Putamen (tissue), 1 donor: ENCODE measurements around the gene PTPA.

Experiments used
- DNase-seq: peaks from one replicate; pipeline ENCODE4 v3.0.0-alpha.2; 2016; ENCODE audit warnings: low spot score

Gene PTPA

DNA sequence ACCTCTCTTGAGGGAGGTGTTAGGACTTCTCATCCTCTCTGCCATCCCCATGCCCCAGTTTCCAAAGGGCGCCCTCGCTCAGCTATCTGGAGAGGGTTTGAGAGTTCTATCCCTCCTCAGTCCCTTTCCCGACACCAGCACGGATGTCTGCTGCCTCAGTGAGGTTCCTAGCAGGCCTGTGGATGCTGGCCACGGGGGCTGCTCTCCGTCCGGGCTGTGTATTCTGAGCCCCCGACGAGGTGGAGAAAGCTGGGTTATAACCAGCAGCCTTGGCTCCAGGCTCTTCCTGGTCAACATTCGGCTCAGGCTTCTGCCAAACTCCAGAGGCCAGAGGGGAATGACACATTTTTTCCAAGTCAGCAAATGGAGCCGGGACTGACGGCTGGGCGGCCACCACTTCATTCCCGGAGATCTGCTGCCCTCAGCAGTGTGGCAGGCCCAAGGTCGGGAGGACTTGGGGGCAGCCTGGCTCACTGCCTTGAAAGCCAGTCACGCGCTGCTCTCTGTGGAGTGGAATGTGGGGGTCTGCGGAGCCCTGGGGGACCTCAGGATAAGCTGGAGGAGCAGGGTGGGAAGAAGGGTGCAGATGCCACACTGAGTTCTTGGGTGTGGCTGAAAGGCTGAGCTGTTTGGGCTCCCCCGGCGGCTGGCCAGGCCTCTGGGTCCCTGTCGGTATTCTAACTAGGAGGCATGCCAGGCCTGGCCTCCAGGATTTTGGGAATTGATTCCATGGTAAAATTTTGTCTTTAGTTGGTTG is 27.4 kb downstream of the PTPA start:
- no peak for DNase-seq

DNA sequence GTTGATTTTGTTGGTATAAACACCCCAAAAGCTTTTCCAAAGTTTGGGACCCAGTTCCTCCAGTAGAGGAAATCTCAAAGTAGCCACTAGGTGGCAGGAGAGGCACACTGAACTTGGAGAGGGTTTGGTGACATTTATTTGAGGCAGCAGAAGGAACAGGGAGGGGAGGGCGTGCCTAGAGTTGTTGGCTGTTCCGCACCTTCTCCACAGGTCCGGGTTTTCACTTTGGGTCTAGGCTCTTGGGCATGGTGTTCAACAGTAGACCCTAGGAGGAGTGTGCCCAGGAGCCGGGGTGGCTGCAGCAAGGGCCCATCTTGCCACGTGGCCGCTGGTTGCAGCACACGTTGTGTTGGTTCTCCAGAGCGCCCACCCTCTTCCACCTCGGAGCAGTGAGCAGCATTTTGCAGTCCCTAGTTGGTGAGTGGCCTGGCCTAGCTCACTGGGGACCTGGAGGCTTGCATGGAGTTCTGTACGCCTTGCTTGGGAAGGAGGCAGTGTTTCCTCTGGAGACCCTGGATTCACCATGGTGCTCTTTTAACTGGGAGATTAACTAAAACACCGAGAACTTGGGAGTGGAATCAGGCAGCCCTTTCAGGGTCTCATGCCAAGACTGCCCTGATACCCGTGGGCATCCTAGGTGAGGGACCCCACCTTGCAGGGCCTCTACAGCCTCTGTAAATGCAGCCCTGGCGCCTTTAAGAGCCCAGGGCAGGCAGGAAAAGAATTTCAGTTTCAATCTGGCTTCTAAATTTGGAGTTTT is 28.2 kb downstream of the PTPA start:
- peak; percentile 88 for DNase-seq

DNA sequence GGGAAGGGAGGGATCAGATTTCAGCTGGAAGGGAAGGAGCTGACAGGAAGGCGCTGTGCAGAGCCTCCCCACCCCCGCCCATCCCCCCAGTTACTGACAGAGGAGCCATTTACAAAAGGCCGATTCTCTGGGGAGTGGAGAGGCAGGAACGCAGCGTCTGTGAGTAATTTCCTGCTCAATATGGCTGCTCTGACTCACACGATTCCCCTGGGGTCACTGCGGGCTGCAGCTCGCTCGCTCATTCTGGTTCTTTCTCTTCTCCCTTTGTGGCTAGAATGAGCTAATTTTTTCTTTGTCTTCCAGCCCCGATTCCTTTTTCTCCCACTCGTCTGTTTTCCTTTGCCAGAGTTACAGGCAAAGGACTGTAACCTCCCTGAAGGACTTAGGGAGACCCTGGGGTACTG is 28.8 kb downstream of the PTPA start:
- peak; percentile 96 for DNase-seq

DNA sequence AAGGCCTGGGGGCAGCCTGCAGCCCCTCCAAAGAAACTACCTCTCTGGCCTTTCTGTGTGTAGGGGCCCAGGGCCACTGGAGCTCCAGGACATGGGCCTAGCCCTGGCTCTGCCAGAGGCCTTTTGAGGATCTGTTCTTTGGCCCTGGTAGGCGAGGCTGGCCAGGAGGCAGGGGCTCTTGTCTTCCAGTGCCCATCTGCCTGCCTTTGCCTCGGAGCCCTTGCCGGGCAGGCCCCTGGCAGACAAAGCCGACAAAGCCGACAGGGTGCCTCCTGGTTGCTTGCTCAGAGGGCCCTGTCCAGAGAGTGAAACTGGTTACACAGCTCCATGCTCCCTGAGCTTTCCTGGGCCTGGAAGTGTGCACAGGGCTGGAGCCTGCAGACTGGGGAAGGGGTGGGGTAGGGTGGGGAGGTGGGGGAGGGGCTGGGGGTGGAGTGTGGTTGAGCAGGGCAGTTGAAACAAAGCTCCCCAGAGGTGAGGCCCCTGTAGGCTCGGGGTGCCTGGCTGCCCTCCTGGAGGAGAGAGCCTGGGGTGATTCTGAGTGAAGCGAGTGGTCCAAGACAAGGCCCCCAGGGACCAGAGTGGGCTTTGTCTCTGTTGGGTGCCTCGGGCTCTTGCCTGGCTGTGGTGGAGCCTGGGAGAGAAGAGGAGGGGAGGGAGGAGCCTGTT is 29.3 kb downstream of the PTPA start:
- peak; percentile 48 for DNase-seq

DNA sequence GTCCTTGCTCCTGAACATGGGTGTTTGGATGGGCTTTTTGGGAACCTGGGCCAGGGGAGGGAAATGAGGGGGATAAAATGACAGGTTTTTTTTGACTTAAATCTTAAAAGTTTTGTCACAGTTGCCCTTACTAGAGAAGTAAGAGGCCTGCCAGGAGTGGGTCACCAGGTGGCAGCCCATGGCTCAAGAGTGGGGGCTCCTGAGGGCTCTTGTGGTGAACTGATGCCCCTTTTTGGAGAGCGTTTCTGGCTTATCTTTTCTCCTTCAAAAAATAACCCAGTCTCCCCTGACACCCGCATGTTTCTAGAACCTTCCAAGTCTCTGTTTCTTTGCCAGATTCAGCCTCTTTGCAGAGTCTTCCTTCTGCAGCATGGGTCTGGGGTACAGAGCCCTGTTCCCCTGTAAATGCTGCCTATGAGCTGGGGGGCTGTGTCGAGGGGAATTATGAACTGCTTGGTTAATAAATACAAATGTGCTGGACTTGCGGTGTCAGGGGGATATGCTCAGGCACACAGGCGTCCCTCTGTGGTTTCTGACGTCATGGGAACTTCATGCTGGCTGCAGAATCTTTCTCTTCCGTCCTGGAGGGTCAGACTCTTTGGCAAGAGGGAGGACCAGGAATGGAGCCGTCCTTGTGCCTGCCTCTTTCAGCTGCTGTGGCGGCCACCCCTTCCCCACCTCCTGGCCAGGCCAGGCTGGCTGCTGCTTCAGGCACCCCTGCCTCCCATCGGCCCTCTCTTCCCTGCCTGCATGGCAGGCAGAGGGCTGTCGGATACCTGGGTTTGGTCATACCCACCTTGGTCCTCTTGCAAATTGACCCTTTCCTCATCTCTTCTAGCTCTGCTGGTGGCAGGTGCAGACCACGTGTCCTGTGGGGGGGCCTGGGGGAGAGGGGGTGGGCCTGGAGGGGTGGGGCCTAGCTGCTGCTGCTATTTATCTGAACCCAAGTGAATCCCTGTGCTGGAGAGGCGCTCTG is 30.1 kb downstream of the PTPA start:
- peak; percentile 71 for DNase-seq

DNA sequence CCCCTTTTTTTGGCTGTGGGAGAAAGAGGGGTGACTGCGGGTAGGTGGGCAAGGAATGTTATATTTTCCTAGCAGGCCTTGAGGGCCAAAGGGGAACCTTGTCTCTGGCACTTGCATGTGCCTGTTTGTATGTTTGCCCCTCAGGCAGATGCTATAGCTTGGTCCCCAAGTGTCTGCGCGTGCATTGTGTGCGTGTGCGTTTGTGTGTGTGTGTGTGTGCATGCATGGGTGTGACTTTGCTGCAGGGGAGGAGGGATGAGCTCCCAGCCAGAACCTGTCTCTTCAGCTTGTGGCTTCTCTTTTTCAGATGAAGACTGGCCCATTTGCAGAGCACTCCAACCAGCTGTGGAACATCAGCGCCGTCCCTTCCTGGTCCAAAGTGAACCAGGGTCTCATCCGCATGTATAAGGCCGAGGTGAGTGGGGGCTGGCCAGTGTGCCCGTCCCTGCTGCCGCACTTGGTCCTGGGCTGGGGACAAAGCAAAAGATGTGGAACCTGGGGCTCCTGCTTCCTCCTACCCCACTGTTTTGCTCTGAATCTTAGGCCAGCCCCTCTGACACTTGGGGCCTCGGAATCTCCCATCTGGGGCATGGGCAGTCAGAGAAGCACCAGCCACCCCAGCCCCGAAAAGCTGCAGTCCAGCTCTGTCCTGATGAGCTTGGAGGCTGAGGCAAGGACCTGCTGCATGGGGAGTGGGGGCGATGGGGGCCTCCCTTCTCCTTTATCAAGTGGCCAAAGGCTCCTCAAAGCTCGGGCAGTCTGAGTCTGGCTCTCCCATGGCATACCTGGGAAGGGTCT is 31.1 kb downstream of the PTPA start:
- DNase-seq, result no peak

DNA sequence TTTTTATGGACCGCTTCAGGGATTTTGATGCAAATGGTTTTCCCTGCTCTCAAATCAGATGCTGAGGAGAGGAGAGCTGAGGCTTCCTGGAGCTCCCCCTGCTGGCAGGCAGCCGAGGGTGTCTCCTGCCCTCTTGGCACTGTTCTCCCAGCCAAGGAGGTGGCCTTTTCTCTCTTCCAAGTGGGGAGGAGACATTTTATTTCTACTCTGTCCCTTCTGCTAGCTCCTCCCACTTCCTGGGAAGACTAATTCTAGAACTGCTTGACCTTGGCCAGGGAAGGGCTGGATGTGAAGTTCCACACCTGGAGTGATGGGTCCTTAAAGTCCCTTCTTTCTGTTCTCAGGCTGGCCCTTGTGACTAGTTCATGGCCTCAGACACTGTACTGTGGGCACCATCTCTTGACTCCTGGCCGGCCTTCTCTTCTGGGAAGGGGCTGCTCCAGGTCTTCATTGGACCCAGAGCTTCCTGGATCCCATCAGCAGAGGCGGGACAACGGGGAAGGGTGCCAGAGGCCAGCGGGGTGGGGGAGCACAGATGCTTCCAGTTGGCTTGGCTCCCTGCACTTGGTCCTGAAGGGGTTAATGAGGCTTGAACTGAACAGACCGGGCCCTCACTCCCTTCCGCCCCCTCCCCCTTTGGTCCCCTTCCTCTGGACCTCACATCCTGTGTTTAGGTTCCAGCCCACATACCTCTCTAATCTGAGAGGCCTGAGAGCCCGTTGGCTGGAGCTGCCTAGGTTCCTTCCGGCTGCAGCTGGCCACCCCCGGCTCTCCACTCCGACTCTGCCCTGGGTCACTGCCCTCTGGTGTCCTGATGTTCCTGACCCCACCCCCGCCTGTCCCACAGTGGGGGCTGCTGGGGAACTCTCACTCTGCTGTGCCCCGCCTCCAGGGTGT is 32.1 kb downstream of the PTPA start:
- peak; percentile 86 for DNase-seq

DNA sequence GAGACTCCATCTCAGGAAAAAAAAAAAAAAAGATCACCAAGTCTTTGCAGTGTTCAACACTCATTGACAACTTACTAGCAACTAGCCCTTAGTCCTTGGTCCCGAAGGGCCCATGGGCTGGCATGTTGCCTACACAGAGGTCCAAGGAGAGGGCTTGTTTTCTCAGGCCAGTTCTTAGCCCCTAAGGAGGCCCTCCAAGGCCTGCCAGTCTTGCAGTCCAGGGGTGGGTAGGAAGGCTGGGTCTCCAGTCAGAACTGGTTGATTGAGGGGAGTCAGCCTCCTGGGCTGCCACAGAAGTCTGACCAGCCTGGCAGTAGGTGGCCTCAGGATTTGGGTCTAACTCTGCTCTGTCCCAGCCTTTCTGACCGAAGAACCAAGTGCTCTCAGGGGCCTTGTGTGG is 34.1 kb downstream of the PTPA start:
- DNase-seq, result no peak

DNA sequence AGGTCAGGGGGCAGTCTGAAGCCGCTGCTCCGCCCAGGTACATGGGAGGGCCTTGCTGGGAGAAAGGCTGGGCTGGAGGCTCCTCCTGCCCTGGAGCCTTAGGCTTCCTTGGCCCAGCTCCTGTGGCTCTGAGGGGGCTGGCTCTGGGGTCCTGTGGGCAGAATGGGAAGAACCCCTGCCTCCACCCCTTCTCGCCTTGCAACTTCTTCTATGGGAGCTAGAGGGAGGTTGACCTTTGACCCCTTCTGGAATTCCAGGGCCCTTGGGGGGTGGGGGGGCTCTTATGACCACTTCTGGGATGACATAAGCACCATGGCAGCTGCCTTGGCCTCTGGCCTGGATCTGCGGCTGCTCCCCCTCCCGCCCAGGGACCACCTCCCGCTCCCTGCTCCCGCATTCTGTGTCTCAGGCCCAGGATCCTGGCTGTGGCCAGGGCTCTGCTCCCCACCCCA is 34.7 kb downstream of the PTPA start:
- DNase-seq, result no peak

DNA sequence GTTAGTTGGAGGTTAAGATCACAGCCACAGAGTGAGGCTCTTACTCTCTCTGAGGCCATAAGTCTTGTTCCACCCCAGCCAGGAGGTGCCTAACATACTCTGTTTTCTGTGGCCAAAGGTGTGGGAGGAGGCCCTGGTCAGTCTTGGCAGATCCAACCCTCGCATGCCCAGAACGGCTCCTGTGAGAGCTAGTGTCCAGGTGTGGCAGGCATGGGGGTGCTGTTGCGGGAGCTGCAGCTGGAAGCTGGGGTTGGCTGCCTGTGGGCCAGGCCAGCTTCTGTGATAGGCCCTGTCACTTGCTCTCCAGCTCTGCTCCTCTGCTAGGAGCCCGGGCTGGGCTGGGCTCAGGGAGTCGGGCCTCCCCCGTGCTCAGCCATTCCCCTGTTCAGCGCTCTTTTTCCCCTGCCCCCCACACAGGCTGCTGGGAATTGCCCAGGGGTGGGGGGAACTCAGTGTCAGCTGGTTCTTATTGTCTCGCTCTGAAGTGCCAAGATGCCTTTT is 35.3 kb downstream of the PTPA start:
- no peak for DNase-seq

DNA sequence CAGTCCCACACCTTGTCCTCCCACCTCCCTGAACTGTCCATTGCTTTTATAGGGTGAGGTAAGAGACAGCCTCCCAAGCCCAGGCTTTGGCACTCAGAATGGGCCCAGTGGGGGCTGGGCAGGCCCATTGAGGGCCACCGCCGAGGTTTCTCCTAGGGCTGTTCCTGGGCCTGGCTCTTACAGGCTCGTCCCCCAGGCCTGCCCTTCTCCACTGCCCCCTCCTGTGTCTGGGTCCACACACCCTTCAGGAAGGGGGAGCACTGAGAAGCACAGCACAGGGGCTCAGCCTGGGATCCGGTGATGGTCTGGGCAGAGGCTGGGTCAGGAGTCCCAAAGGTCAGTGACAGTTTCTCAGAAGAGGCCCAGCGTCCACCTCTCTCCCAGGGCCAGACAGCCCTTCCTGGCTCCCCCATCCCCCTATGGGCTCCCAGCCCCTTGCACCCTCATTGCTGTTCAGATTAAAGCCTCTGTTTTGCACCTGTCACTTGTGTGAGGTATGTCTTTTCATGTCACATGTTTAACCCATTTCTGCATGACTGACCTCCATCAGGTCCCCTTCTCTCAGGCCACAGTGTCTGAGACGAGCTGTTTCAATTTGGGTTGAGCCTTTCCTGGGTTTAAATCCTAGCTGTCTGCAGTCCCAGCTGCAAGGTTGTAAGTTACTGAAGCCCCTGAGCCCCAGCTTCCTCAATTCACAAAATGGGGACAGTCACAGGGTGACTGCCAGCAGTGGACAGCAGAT is 37.4 kb downstream of the PTPA start:
- DNase-seq, result no peak

DNA sequence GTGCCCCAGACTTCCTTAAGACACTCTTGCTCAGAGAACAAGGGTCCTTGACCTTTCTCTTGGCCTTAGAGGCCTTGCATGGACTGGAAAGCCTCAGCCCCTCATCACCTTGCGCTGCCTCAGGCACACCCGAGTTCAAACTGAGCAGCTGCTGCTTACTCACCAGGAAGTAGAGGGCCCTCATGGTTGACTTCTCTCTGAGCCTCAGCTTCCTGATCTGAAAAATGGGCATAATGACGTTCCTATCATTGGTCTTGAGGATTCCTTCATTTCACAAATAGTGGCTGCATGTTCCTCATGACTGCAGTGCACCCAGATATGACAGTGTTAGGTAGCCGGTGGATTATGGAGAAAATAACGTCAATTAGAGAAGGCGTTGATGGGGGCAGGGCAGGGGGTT is 38.2 kb downstream of the PTPA start:
- DNase-seq, result no peak

DNA sequence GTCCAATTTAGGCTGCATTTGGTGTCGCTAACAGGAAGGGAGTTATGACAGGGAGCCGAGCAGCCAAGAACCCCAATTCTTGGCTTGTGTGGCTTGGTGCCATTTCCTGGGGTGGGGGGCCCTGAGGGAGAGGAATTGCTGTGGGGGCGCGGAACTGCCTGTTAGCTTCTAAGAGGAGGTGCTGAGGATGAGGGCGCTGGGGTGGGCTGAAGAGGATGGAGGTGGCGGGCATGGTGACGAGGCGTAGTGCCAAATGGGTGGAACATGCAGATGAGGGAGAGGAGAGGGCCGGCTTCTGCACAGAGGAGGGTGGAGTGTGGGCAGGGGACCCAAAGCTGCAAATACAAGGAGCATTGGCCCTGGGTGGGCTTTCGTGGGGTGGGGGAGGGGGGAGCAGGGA is 38.9 kb downstream of the PTPA start:
- no peak for DNase-seq

DNA sequence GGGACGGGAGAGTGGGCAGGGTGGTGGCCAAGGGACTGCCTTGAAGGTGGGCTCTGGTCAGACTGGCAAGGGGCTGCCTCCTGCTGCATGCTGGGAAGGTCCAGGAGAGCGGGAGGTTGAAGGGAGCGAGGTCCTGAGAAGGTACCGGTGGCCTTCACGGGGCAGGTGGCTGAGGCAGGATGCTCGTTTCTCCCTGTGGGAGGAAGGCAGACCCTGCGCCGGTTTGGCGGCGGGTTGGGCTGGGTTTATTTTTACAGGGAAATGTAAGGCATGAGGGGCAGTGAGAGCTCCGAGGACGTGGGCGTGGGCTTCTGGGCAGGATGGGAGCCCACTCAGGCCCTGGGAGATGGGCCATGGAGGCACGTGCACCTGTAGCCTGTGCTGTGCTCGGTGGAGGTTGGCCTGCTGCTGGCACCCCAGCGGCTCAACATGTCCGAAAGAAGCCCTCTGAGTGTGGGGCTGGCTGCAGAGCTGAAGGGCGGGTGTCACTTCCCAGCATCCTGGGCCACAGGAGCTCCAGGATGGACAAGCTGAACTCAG is 39.5 kb downstream of the PTPA start:
- DNase-seq, result no peak

DNA sequence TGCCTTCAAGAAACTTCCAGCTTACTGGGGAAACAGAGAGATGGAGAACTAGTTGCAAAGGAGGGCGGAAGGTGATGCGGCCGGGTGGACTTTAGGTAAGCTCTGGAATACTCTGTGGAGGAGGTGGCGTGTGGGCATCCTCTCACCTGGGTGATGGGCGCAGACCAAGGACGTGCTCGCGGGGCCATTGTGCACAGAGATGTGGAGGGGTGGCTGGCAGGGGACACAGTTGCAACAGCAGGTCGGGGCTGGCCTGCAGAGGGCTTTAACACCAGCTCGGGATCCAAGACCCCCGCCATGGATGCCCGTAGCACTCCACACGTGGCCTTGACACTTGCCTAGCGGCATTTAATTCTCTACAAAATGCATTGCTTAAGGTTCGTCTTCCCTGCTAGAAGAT is 40.3 kb downstream of the PTPA start:
- no peak for DNase-seq

DNA sequence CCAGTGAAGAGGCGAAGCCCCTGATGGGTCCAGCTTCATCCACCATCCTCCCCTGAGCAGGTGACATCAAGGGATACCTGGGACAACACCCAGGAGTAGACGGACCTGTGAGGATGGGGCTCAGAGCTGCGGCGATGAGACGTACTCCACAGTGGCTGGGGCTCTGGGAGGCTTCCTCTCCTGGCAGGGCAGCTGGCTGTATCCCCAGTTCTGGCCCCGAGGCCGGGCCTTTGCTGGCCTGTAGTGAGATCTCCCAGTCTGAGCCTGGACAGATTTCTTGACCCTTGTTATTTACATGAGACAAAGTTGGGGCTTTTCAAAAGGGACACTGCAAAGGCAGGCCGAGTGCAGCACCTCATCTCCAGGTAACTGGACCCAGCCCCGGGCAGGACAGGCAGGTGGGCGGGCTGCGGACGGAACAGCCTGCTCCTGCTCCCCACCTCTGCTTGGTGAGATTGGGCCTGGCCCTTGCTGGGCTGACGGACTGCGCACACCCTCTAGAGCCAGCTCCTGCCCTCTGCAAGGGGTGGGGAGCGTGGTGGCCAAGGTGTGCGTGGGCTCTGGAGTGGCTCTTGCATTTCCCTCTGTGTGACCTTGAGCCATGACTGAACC is 43.8 kb downstream of the PTPA start:
- DNase-seq, result no peak

DNA sequence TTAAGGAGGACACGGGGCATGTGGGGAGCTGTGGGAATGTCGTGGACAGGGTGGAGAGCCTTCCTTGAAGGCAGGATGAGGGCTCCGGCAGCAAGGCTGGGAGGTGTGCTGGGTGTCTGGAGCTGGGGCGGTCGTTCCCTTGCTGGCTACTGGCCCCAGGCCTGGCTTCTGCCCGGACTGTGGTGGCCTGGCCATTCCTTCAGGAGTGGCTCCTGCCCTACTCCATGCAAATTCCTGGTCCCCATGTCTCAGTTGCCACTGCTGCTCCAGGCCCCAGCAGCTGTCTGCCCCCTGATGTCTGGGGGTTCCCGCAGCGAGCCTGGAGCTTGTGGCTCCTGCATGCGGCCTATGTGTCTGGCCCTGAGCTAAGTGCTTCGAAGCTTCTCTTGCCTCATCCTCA is 44.9 kb downstream of the PTPA start:
- no peak for DNase-seq
